Stimulated activated CD4-positive, alpha-beta T cell treated with anti-CD3 and anti-CD28 coated beads, Interleukin-15, amount 100 ng/mL, for 1 hour (primary cell): ENCODE measurements around the gene LRTM2.

Experiments
- DNase-seq, 2 donors: peaks; one replicate each; pipeline ENCODE4 v3.0.0-alpha.2; 2020; ENCODE audit warnings: low read depth in 1 of 2, low spot score in 1 of 2

LRTM2 gene

DNA sequence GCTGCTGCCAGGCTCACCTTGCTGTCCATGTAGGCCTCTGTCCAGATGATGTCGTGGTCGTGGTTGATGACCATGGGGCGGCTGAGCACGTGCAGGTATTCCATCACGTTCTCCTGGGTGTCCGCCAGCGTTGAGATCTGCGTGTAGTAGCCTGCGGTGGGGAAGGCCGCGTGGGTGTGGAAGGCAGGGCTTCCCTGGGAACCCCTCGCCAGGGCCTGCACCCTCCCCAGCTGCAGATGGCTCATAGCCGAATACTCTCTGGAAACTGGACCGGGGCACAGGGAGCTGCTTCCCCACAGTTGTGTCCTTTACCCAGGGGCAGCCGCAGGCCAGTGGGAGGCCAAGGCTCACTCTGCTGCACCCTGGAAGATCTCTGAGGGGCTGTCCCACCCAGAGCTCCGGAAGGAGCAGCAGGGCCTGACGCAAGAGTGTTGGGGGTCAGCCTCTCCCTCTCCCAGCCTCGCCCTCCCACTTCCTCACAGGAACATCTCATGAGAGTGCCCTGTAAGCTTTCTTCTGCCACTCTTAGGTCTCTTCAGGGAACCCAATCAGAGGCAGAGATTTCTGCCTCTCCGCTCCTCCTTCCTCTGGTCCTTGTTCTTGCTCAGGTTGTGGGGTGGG is 62.6 kb downstream of the LRTM2 start:
- DNase-seq = no peak

DNA sequence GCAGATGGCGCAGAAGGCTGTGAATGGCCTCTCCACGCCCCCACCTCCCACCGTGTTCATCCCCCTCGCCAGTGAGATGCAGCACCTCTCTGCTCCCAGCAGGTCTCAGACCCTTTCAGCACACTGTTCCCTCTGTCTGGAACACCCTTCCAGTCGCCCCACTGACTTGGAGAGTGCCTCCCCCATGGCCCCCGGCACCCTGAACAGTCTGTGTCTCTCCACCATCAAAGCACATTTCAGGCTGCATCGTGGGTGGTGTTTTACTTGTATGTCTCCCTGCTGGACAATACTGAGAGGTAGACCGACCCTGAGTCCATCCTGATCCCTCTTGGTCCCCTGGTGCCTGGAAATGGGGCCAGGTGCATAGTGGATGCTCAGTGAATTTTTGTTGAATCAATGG is 63.1 kb downstream of the LRTM2 start:
- no peak for DNase-seq

DNA sequence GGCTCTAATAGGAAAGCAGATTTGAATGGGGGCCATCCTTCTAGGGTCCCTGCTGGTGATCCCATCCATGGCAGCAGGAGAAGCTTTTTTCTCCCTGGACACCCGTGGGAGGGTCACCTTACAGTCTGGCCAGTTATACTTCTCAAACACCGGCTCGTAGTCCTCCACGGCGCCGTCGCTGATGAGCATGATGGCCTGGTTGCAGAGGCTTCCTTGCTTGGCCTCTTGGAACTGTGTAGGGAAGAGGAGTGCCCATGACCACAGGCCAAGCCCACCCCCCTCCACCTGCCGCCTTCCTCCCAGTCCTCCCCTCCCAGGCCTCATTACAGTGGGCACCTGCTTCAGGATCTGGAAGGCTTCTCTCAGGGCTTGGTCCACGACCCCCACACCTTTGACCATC is 64.3 kb downstream of the LRTM2 start:
- no peak for DNase-seq

DNA sequence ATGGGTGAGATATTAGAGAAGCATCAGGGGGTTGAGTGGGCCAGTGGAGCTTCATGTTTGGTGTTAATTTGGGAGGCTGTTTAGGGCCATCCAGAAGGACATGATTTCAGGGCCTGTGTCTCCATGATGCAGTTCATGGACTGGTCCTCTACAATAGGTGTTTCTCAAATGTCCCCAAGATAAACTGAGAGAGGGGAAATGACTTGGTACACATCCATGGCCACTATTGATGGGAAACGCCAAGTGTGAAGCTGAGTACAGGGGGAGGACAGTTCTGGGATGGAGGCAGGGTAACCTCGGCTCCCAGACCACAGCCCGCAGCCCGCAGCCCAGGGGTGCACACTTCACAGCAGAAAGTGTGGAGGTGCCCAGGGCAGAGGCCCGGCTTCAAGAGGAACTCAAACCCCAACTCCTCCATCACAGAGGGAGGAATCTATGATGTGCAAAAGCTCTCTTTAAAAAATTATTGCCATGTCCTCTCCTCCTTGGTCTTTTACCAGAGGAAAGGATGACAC is 64.8 kb downstream of the LRTM2 start:
- no peak for DNase-seq

DNA sequence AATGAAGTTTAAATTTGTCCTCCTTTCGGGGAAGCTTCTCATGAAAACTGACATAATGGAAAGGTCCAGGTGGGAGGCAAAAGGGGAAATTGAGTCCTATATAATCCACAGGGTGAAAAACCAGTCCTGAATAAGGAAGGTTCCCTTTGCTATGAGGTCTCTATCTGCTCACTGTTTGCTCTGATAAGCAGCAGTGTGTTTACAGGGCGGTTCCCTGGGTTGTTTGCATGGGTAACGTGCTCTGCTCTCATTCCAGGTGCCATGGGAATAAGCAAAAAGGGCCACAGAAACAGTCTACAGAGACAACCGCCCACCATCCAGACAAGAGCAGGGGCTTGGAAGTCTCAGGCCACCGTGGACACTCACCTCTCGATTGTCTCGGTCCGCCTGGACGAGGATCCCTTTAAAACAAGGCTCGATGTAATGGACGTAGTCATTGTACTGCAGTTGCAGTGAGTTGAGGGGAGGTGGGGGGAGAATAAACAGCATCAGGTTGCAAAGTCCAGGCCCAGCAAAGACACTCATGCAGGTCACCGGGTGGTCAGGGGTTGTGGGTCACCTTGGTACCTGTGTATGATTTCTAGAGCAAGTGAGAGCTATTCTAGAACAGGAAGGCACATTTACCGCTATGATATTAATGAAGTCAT is 65.4 kb downstream of the LRTM2 start:
- DNase-seq = no peak
